ENCODE results near the gene SLC10A7. TPM values are rescaled to one million over a fixed set of nuclear protein-coding genes. Genes with fewer than 3 reads are reported as not detected.

The SLC10A7 gene
- total and polyA plus RNA-seq, 10 of the 15 experiments (the other 5 are each of a cell fraction or from before 2014, with no cell fraction given), result 4.6 to 23.7 (median 15.6) TPM

GRCh38 chr4:146269228-146269653 is 252.5 kb downstream of the SLC10A7 start (continued):
- TF ChIP-seq CBX5 (IDR thresholded peaks at IDR 0.05; ENCODE audit: low read depth) (0 out of 2 replicates have a peak, but pooled peaks have one; percentile 23), NFXL1 (IDR thresholded peaks at IDR 0.05; ENCODE audit: borderline replicate concordance) (no peak), IRF4 (IDR thresholded peaks at IDR 0.05; ENCODE audit: low read depth, low read length) (no peak), SP1 (IDR thresholded peaks at IDR 0.05; ENCODE audit: low read depth, low read length) (no peak), KAT2A (conservative IDR thresholded peaks at IDR 0.05; ENCODE audit: control insufficient read depth, low read depth, low read length) (no peak), BCLAF1 (IDR thresholded peaks at IDR 0.05) (no peak), YY1 (IDR thresholded peaks at IDR 0.05; ENCODE audit: low read depth, low read length) (no peak), DPF2 (IDR thresholded peaks at IDR 0.05) (peak; percentile 62; the same call in 1 of the 2 replicates), EZH2 (IDR thresholded peaks at IDR 0.05; ENCODE audit: borderline replicate concordance, control insufficient read depth, low read depth, low read length) (no peak), NRF1 (conservative IDR thresholded peaks at IDR 0.05; ENCODE audit: low read depth, low read length) (no peak), CREM (IDR thresholded peaks at IDR 0.05; ENCODE audit: low read depth) (peak; percentile 47; the same call in 1 of the 2 replicates), RELB (IDR thresholded peaks at IDR 0.05; ENCODE audit: low read depth) (peak; percentile 59; the same call in 1 of the 2 replicates), FOXM1 (IDR thresholded peaks at IDR 0.05; ENCODE audit: low read depth, low read length) (peak; percentile 85; the same call in 1 of the 2 replicates), SRF (IDR thresholded peaks at IDR 0.05; ENCODE audit: low read depth in 2 of 2, low read length in 2 of 2) (peak in 1 of 2 experiments; percentile 77; a peak in 2 of 4 replicates), ASH2L (IDR thresholded peaks at IDR 0.05; ENCODE audit: borderline replicate concordance, low read depth) (peak; percentile 84; the same call in 1 of the 2 replicates), SPI1 (IDR thresholded peaks at IDR 0.05; ENCODE audit: borderline replicate concordance, insufficient read depth, low read depth, low read length) (no peak), ZNF622 (IDR thresholded peaks at IDR 0.05) (no peak), FOXK2 (IDR thresholded peaks at IDR 0.05) (no peak), ZBED1 (IDR thresholded peaks at IDR 0.05; ENCODE audit: borderline replicate concordance) (peak; percentile 76; the same call in 1 of the 2 replicates), MYC (IDR thresholded peaks at IDR 0.05; ENCODE audit: insufficient read depth, insufficient read length, insufficient replicate concordance, low read length, severe bottlenecking) (no peak), NFYB (IDR thresholded peaks at IDR 0.05; ENCODE audit: insufficient read depth, low read depth, low read length) (no peak), RFX5 (IDR thresholded peaks at IDR 0.05; ENCODE audit: low read depth, low read length) (no peak), MXI1 (IDR thresholded peaks at IDR 0.05; ENCODE audit: low read depth, low read length) (no peak), CHD1 (IDR thresholded peaks at IDR 0.05; ENCODE audit: low read depth, low read length) (no peak), HCFC1 (IDR thresholded peaks at IDR 0.05; ENCODE audit: low read length) (no peak), RBBP5 (conservative IDR thresholded peaks at IDR 0.05) (no peak)
